ENCODE results near the gene GALP. TPM values are rescaled to one million over a fixed set of nuclear protein-coding genes. Genes with fewer than 3 reads are reported as not detected.
A peak's percentile ranks its signal among the peaks of the same experiment; 100 is the strongest.
"Not testable (repeated sequence)": the region's sequence is repeated elsewhere in the genome, so short reads cannot be mapped to it uniquely, and the experiment has no call there.

Gene GALP
- polyA plus RNA-seq, 6 donors from 2014 or later: not detected

DNA sequence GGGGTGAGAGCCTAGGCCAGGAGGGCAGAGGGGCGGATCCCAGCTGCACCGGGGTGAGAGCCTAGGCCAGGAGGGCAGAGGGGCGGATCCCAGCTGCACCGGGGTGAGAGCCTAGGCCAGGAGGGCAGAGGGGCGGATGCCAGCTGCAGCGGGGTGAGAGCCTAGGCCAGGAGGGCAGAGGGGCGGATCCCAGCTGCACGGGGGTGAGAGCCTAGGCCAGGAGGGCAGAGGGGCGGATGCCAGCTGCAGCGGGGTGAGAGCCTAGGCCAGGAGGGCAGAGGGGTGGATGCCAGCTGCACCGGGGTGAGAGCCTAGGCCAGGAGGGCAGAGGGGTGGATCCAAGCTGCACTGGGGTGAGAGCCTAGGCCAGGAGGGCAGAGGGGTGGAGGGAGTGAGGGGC lies 502 bp downstream of the GALP start:
- not testable (repeated sequence) for H3K4me3 Mint-ChIP-seq; DNase-seq; ATAC-seq (ENCODE audit: low read depth in 2 of 2); H3K36me3 Mint-ChIP-seq; H3K9me3 Mint-ChIP-seq; H3K4me1 Mint-ChIP-seq; H3K27ac Mint-ChIP-seq
- H3K27me3 Mint-ChIP-seq: peaks cover 0 to 30% (median 23%) of the 10 kb centered on the region in 3 donors

DNA sequence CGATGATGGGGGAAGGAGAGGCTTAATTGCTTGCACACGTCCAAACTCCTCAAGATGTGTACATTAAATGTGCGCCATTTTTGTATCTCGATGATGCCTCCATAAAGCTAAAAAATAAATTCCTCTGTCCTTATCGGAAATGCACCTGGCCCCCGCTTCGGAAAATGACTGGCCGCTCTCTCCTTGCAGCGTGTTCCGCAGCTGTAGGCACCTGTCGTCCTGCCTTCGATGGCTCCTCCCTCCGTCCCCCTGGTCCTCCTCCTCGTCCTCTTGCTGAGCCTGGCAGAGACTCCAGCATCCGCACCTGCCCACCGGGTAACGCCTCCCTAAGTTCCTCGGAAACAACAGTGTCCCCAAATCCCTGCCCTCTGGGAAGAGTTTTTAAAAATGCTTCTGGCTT lies 1.1 kb downstream of the GALP start:
- H3K27ac Mint-ChIP-seq: peak overlapping the region in 1 of 6 donors; percentile 57
- ATAC-seq (ENCODE audit: low read depth in 2 of 2) (no peak), DNase-seq (no peak)
- H3K4me3 Mint-ChIP-seq: no peak overlapping the region
- H3K4me1 Mint-ChIP-seq: peaks cover 0 to 2% (median 2%) of the 10 kb centered on the region in 3 donors
- H3K36me3 Mint-ChIP-seq: no peaks in the 10 kb centered on the region
- H3K27me3 Mint-ChIP-seq: peaks cover 0 to 31% (median 23%) of the 10 kb centered on the region in 3 donors
- no peaks in the 10 kb centered on the region for H3K9me3 Mint-ChIP-seq

GRCh38 chr19:56177564-56178243 lies 1.9 kb downstream of the GALP start:
- H3K4me3 Mint-ChIP-seq: no peak overlapping the region
- no peak for ATAC-seq (ENCODE audit: low read depth in 2 of 2)
- no peak overlapping the region for H3K27ac Mint-ChIP-seq
- no peaks in the 10 kb centered on the region for H3K9me3 Mint-ChIP-seq
- H3K4me1 Mint-ChIP-seq: no peaks in the 10 kb centered on the region
- no peak for DNase-seq
- H3K27me3 Mint-ChIP-seq: peaks cover 0 to 32% (median 24%) of the 10 kb centered on the region in 3 donors
- H3K36me3 Mint-ChIP-seq: no peaks in the 10 kb centered on the region

GRCh38 chr19:56189785-56190184 lies 14.0 kb downstream of the GALP start:
- DNase-seq (no peak), ATAC-seq (ENCODE audit: low read depth in 2 of 2) (no peak)
- no peaks in the 10 kb centered on the region for H3K4me1 Mint-ChIP-seq
- H3K27ac Mint-ChIP-seq: no peak overlapping the region
- no peaks in the 10 kb centered on the region for H3K36me3 Mint-ChIP-seq
- H3K4me3 Mint-ChIP-seq: peak overlapping the region in 1 of 8 donors; percentile 33
- no peaks in the 10 kb centered on the region for H3K9me3 Mint-ChIP-seq
- peaks cover 4 to 30% (median 12%) of the 10 kb centered on the region in 3 donors for H3K27me3 Mint-ChIP-seq

GRCh38 chr19:56191115-56191514 lies 15.3 kb downstream of the GALP start:
- Mint-ChIP-seq H3K4me3 (no peak overlapping the region), H3K9me3 (no peaks in the 10 kb centered on the region), H3K27me3 (peaks cover 0 to 18% (median 0%) of the 10 kb centered on the region in 3 donors), H3K4me1 (no peaks in the 10 kb centered on the region), H3K27ac (no peak overlapping the region), H3K36me3 (no peaks in the 10 kb centered on the region)
- no peak for DNase-seq
- no peak for ATAC-seq (ENCODE audit: low read depth in 2 of 2)

DNA sequence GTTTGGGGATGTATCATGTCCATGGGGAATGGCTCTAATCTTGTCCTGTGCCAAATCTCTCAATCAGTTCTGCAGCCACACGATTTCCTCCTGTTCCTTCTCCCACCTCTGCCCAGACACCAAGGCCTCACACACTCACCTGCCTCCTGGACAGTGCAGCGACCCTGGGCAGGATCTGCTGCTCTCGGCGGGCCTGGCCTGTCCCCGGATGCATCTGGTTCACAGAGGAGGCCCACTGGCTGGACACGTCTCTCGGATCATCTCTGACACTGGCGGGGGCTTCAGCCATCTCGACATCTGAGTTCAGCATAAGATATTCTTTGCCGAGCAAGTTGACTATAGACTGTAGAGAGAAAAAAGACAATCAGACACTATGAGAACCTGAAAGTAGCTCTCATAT lies 15.9 kb downstream of the GALP start:
- Mint-ChIP-seq H3K27me3 (peaks cover 0 to 18% (median 0%) of the 10 kb centered on the region in 3 donors), H3K4me3 (no peak overlapping the region), H3K4me1 (no peaks in the 10 kb centered on the region), H3K36me3 (no peaks in the 10 kb centered on the region), H3K27ac (peak overlapping the region in 1 of 6 donors; percentile 72), H3K9me3 (no peaks in the 10 kb centered on the region)
- ATAC-seq (ENCODE audit: low read depth in 2 of 2) (no peak), DNase-seq (no peak)

DNA sequence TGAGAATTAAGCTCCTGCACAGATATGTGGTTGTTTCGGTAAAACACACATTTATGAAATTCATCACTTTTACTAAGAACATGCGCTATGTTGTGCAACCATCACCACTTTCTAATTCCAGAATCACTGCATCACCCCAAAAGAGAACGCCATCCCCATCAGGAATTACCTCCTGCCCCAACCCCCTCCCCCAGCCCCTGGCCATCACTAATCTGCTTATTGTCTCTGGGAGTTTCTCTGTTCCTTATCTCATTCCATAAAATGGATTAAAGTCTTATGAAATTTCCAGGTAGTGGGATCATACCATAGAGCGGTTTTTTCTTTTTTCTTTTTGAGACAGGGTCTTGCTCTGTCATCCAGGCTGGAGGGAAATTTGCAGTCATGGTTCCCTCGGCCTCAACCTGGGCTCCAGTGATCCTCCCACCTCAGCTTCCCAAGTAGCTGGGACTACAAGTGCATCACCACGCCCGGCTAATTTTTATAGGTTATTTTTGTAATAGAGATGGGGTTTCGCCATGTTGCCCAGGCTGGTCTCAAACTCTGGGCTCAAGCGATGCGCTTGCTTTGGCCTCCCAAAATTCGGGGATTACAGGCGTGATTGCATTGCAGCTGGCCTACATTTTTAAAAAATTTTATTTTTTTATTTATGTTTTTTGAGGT lies 18.3 kb downstream of the GALP start:
- ATAC-seq (ENCODE audit: low read depth in 2 of 2) (no peak), DNase-seq (no peak)
- Mint-ChIP-seq H3K4me3 (no peak overlapping the region), H3K4me1 (no peaks in the 10 kb centered on the region), H3K27ac (no peak overlapping the region), H3K9me3 (no peaks in the 10 kb centered on the region), H3K27me3 (peaks cover 0 to 21% (median 0%) of the 10 kb centered on the region in 3 donors), H3K36me3 (no peaks in the 10 kb centered on the region)

GRCh38 chr19:56197646-56198045 lies 21.8 kb downstream of the GALP start, which contains the start of gene ZSCAN5B:
ZSCAN5B (minus strand) TSS chr19:56197783; CDS start chr19:56193052, 4,731 bp downstream.
- H3K4me1 Mint-ChIP-seq, H3K36me3 Mint-ChIP-seq, H3K9me3 Mint-ChIP-seq: not testable (repeated sequence)

GRCh38 chr19:56199687-56200086 lies 23.9 kb downstream of the GALP start:
- ATAC-seq (ENCODE audit: low read depth in 2 of 2) (no peak), DNase-seq (no peak)
- H3K27me3 Mint-ChIP-seq: peaks cover 0 to 18% (median 10%) of the 10 kb centered on the region in 3 donors
- no peak overlapping the region for H3K4me3 Mint-ChIP-seq
- H3K36me3 Mint-ChIP-seq: no peaks in the 10 kb centered on the region
- no peaks in the 10 kb centered on the region for H3K9me3 Mint-ChIP-seq
- H3K27ac Mint-ChIP-seq: no peak overlapping the region
- peaks cover 0 to 5% (median 0%) of the 10 kb centered on the region in 3 donors for H3K4me1 Mint-ChIP-seq

More at GRCh38 chr19:56197646-56198045, 21.8 kb downstream of the GALP start, which contains the start of gene ZSCAN5B:
- H3K4me3 Mint-ChIP-seq; DNase-seq; H3K27ac Mint-ChIP-seq; ATAC-seq (ENCODE audit: low read depth in 2 of 2): not testable (repeated sequence)
- H3K27me3 Mint-ChIP-seq: peaks cover 0 to 18% (median 10%) of the 10 kb centered on the region in 3 donors

DNA sequence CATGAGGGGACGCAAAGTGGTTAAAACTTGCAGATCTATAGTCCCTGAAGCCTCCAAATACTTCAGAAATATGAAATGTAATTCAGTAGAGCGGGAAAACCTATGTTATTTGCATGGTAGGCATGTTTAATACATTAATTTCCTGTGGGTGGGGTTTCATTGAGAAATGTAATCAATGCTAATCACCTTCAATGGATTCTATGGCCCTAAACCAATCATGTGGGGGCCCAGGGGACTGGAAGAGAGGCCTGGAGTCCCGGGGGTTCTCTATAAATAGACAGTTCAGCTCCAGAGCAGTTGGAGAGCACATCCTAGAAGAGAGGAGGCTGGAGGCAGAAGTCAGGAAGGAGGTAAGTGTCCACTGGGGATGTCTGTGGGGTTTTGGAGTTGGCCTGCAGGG lies 26.2 kb downstream of the GALP start, which contains the start of gene ZSCAN5C:
TSS of gene ZSCAN5C (plus strand) at position 301 of the 400 bp plus-strand sequence. CDS start 3,641 bp downstream, outside the sequence.
- H3K27ac Mint-ChIP-seq: no peak within 1 kb of the TSS
- H3K27me3 Mint-ChIP-seq: peaks cover 3 to 20% (median 10%) of the 10 kb centered on the region in 3 donors
- no peak for DNase-seq
- no peaks in the 10 kb centered on the region for H3K9me3 Mint-ChIP-seq
- H3K4me1 Mint-ChIP-seq: peaks cover 0 to 5% (median 0%) of the 10 kb centered on the region in 3 donors
- ATAC-seq (ENCODE audit: low read depth in 2 of 2): no peak
- H3K36me3 Mint-ChIP-seq: no peaks in the 10 kb centered on the region
- no peak within 1 kb of the TSS for H3K4me3 Mint-ChIP-seq

DNA sequence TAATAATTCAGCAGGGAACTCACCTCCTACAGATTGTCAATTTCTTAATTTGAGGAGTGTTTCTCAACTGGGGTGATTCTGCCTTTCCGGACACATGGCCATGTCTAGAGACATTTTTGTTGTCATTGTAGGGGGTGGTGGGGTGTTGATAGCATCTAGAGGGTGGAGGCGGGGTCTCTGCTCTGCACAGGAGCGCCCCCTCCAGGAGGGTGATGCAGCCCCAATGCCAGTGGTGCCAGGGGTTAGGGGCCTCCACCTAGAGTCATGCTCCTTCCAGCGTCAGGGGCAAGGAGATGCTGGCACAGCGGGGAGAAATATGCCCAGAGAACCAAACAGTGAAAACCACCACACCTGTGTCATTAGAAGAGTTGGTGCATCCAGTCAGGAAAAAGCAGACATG lies 31.8 kb downstream of the GALP start:
- not testable (repeated sequence) for H3K4me1 Mint-ChIP-seq; DNase-seq; H3K4me3 Mint-ChIP-seq; H3K36me3 Mint-ChIP-seq; H3K9me3 Mint-ChIP-seq; ATAC-seq (ENCODE audit: low read depth in 2 of 2)
- peaks cover 0 to 17% (median 15%) of the 10 kb centered on the region in 3 donors for H3K27me3 Mint-ChIP-seq
- H3K27ac Mint-ChIP-seq: peak overlapping the region in 1 of 6 donors; percentile 48

DNA sequence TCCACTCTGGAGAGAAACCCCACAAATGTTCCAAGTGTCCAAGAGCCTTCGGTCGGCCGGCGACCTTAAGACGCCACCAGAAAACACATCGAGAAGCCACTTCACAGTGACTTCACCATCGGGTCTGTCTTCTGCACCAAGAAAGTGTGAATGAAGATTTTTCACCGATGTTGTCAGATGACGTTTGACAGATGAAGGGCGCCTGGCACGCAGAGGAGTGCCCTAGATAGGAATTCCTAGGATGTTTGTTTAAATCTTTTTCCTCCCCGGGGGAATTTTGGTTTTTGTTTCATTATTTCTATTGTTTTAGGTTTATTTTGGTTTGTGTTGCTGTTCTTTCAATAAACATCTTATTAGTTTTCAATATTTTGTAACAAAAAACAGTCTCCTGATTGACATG lies 33.3 kb downstream of the GALP start:
- DNase-seq: no peak
- H3K27me3 Mint-ChIP-seq: peaks cover 0 to 27% (median 16%) of the 10 kb centered on the region in 3 donors
- H3K27ac Mint-ChIP-seq: no peak overlapping the region
- H3K36me3 Mint-ChIP-seq: no peaks in the 10 kb centered on the region
- no peaks in the 10 kb centered on the region for H3K4me1 Mint-ChIP-seq
- no peak overlapping the region for H3K4me3 Mint-ChIP-seq
- no peaks in the 10 kb centered on the region for H3K9me3 Mint-ChIP-seq
- no peak for ATAC-seq (ENCODE audit: low read depth in 2 of 2)

DNA sequence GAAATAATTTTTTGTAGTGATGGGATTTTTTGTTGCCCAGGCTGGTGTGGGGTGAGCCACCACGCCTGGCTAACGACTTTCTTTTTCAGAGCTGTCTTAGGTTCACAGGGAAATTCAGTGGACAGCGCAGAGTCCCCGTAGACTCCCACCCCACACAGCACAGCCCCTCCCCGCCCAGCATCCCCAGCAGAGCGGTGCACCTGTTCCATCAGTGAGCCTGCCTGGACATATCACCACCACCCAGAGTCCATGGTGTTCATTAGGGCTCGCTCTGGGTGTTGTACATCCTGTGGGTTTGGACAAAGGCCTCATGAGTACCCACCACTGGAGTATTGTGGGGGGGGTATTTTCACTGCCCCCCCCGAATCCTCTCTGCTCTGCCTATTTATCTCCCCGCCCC lies 34.2 kb downstream of the GALP start:
- not testable (repeated sequence) for H3K4me3 Mint-ChIP-seq; H3K36me3 Mint-ChIP-seq; H3K9me3 Mint-ChIP-seq; H3K4me1 Mint-ChIP-seq; H3K27ac Mint-ChIP-seq; ATAC-seq (ENCODE audit: low read depth in 2 of 2); DNase-seq
- peaks cover 4 to 34% (median 25%) of the 10 kb centered on the region in 3 donors for H3K27me3 Mint-ChIP-seq

DNA sequence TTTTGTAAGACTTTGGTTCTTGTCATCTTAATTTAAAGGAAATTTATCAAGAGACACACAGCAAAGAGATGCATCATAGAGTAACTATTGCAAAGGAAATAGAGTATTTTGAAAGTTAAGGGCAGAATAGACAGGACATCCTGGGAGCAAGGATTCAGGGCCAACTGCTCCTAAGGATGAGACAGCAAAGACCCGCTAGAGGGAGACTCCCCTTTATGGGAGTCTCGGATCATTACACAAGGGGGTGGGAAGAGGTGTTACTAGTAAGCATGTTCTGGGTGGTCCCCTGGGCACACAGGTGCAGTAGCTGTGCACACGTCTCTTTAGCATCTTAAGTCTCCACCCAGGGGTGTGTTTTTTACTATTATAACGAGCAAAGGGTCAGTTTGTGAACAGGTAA lies 35.9 kb downstream of the GALP start:
- H3K27ac Mint-ChIP-seq: no peak overlapping the region
- no peak for DNase-seq
- peaks cover 0 to under 1% (median 0%) of the 10 kb centered on the region in 3 donors for H3K4me1 Mint-ChIP-seq
- H3K9me3 Mint-ChIP-seq: no peaks in the 10 kb centered on the region
- H3K36me3 Mint-ChIP-seq: no peaks in the 10 kb centered on the region
- peak overlapping the region in 1 of 8 donors; percentile 4 for H3K4me3 Mint-ChIP-seq
- ATAC-seq (ENCODE audit: low read depth in 2 of 2): no peak
- peaks cover 9 to 38% (median 34%) of the 10 kb centered on the region in 3 donors for H3K27me3 Mint-ChIP-seq
